ENCODE data around the gene PTGES2. TPM values are rescaled to one million over a fixed set of nuclear protein-coding genes. Genes with fewer than 3 reads are reported as not detected.

The PTGES2 gene
- total RNA-seq, 4 donors from 2014 or later, result 58.0 to 72.7 (median 60.5) TPM

DNA sequence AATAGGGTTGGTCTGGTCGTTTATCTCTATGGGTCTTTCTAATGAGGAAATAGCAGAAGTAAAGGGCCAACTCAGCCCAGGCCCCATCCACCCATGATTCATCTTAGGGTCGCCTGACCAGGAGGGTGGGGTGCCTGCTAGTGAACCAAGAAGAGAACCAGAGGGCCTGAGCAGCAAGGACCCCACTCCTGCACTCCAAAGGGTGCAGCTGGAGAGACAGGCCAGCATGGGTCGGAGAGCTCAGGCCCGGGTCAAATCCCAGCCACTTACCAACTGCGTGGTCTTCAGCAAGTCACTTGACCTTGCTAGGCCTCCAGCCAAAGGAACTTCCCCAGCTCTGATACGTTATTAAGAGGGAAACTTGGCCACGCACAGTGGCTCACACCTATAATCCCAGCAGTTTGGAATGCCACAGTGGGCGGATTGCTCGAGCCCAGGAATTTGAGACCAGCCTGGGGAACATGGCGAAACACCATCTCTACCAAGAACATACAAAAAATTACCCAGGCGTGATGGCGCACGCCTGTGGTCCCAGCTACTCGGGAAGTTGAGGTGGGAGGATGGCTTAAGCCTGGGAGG is 36.9 kb upstream of the PTGES2 start:
- no peaks in the 10 kb centered on the region for H3K27me3 ChIP-seq
- DNase-seq (ENCODE audit: extremely low spot score), result no peak
- no peak overlapping the region for H3K27ac ChIP-seq (replicated peaks in 1 of 4)
- intact Hi-C loops (cut with DNase I), result no loop called here
- H3K4me1 ChIP-seq, result peaks cover 17 to 24% (median 18%) of the 10 kb centered on the region in 4 donors
- H3K4me3 ChIP-seq, result no peak overlapping the region
- no peak for TF ChIP-seq POLR2AphosphoS5 (IDR thresholded peaks at IDR 0.05)
- TF ChIP-seq EP300 (IDR thresholded peaks at IDR 0.05), result no peak
- TF ChIP-seq, protein P1, sequence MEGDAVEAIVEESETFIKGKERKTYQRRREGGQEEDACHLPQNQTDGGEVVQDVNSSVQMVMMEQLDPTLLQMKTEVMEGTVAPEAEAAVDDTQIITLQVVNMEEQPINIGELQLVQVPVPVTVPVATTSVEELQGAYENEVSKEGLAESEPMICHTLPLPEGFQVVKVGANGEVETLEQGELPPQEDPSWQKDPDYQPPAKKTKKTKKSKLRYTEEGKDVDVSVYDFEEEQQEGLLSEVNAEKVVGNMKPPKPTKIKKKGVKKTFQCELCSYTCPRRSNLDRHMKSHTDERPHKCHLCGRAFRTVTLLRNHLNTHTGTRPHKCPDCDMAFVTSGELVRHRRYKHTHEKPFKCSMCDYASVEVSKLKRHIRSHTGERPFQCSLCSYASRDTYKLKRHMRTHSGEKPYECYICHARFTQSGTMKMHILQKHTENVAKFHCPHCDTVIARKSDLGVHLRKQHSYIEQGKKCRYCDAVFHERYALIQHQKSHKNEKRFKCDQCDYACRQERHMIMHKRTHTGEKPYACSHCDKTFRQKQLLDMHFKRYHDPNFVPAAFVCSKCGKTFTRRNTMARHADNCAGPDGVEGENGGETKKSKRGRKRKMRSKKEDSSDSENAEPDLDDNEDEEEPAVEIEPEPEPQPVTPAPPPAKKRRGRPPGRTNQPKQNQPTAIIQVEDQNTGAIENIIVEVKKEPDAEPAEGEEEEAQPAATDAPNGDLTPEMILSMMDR (IDR thresholded peaks at IDR 0.05), result no peak
- TF ChIP-seq POLR2A (IDR thresholded peaks at IDR 0.05; ENCODE audit: low read depth), result no peak
- H3K36me3 ChIP-seq, result peaks cover 40 to 72% (median 66%) of the 10 kb centered on the region in 4 donors
- H3K9me3 ChIP-seq, result no peaks in the 10 kb centered on the region
- WGBS, result 70% methylated on average over 12 of the region's 14 CpGs

DNA sequence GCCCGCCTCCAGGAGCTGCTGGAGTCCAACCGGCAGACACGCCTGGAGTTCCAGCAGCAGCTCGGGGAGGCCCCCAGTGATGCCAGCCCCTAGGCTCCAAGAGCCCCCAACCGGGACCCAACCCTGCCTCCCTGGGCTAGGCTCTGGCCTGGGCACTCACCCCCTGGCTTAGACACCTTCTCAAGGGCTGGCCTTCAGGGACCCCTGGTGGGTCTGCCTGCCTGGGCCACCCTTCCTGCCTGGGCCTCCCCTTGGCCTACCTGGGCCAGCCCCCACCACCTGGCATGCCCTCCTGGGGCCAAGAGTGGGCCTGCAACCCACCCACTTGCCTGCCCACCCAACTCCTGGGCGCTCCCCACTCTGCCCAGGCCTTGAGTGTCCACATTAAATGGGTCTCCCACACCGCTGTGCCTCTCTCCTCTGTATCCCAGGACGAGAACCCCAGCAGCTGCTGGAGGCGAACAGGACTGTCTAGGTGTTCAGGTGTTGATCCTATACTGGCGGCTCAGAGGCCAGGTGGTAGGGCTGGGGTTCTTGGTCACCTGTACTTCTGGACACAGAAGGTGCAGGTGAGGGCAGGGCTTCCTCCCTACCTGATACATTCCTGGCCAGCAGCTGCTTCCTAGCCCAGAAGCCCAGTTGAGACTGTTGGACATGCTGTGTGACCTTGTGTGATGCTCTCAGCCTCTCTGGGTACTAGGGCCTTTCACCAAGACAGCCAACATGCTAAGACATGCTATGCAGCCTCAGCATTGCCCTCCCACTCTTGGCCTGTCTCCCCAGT is 36.2 kb upstream of the PTGES2 start:
- no peak overlapping the region for H3K27ac ChIP-seq (replicated peaks in 1 of 4)
- H3K36me3 ChIP-seq, result peaks cover 34 to 65% (median 59%) of the 10 kb centered on the region in 4 donors
- intact Hi-C loops (cut with DNase I), result no loop called here
- WGBS, result 93% methylated on average over 8 of the region's 10 CpGs
- no peaks in the 10 kb centered on the region for H3K27me3 ChIP-seq
- DNase-seq (ENCODE audit: extremely low spot score), result no peak
- no peak for TF ChIP-seq POLR2A (IDR thresholded peaks at IDR 0.05; ENCODE audit: low read depth)
- no peak for TF ChIP-seq POLR2AphosphoS5 (IDR thresholded peaks at IDR 0.05)
- TF ChIP-seq, protein P1 (IDR thresholded peaks at IDR 0.05), result no peak
- TF ChIP-seq EP300 (IDR thresholded peaks at IDR 0.05), result no peak
- H3K9me3 ChIP-seq, result no peaks in the 10 kb centered on the region
- peaks cover 20 to 29% (median 22%) of the 10 kb centered on the region in 4 donors for H3K4me1 ChIP-seq
- H3K4me3 ChIP-seq, result no peak overlapping the region

DNA sequence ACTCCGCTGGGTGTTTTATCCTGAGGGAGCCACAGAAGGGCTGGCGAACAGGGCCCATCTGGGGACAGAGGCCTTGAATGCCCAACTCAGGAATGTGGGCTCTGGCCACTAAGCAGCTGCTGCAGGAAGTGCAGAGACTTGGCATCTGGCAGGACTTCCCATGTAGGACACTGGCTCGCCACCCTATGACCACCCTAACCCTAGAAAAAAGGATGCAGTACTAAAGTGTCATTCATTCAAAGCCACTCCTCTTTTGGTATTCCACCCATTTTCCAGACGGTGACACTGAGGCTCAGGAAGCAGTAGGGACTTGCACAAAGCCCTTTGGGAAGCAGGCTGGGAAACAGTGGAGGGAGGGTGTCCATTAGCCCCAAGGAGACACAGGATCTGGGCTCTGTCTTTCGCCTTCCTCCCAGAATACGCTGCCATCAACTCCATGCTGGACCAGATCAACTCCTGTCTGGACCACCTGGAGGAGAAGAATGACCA is 35.5 kb upstream of the PTGES2 start:
- 78% methylated on average over 5 of the region's 6 CpGs for WGBS
- TF ChIP-seq, protein P1 (IDR thresholded peaks at IDR 0.05), result no peak
- no peak for TF ChIP-seq POLR2AphosphoS5 (IDR thresholded peaks at IDR 0.05)
- no peak for TF ChIP-seq EP300 (IDR thresholded peaks at IDR 0.05)
- no peak for TF ChIP-seq POLR2A (IDR thresholded peaks at IDR 0.05; ENCODE audit: low read depth)
- no peak for DNase-seq (ENCODE audit: extremely low spot score)
- Histone ChIP-seq H3K27ac (replicated peaks in 1 of 4) (no peak overlapping the region), H3K36me3 (peaks cover 27 to 58% (median 53%) of the 10 kb centered on the region in 4 donors), H3K4me1 (peaks cover 20 to 29% (median 22%) of the 10 kb centered on the region in 4 donors), H3K27me3 (no peaks in the 10 kb centered on the region), H3K9me3 (no peaks in the 10 kb centered on the region), H3K4me3 (no peak overlapping the region)
- intact Hi-C loops (cut with DNase I), result no loop called here

DNA sequence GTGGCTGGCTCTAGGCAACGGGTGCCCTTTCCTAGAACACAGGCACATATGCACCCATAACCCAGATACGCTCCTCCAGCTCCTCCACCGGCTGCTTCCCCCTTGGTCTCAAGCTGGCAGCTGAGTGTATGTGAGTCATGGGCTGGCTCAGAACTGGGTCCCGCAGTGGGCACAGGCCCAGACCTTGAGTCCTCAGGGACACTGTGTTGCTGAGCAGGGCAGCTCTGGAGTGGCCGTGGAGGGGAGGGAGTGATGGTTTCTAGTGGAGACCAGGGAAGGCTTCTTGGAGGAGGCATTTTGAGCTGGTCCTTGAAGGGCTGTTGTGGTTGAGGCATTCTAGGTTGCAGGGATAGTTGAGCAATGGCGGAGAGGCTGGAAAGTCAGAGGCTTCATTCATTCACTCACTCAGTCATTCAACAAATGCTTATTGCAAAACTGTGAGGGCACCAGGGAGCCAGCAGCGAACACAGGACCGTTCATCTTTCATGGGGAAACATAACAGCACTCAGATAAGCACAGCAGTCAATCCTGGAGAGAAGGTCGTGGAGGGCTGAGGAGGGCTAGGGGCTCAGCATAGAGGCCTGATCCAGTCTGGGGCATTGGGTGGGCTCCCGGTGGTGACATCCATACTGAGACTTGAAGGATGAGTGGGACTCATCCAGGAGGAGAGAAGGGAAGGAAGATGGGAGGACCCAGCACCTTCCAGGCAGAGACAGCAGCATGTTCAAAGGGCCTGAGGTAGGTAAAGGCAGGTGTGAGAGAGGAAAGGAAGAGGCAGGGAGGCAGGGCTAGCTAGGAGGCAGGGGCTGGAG is 34.9 kb upstream of the PTGES2 start:
- TF ChIP-seq, protein P1 (IDR thresholded peaks at IDR 0.05), result no peak
- TF ChIP-seq POLR2A (IDR thresholded peaks at IDR 0.05; ENCODE audit: low read depth) (no peak), POLR2AphosphoS5 (IDR thresholded peaks at IDR 0.05) (no peak), EP300 (IDR thresholded peaks at IDR 0.05) (no peak)
- DNase-seq (ENCODE audit: extremely low spot score), result no peak
- Histone ChIP-seq H3K4me3 (no peak overlapping the region), H3K27me3 (no peaks in the 10 kb centered on the region), H3K9me3 (no peaks in the 10 kb centered on the region), H3K36me3 (peaks cover 21 to 52% (median 47%) of the 10 kb centered on the region in 4 donors), H3K4me1 (peaks cover 20 to 29% (median 22%) of the 10 kb centered on the region in 4 donors), H3K27ac (replicated peaks in 1 of 4) (no peak overlapping the region)
- intact Hi-C loops (cut with DNase I), result no loop called here
- 90% methylated on average over 9 of the region's 10 CpGs for WGBS
